ENCODE measurements around the gene CFAP73.

DNA sequence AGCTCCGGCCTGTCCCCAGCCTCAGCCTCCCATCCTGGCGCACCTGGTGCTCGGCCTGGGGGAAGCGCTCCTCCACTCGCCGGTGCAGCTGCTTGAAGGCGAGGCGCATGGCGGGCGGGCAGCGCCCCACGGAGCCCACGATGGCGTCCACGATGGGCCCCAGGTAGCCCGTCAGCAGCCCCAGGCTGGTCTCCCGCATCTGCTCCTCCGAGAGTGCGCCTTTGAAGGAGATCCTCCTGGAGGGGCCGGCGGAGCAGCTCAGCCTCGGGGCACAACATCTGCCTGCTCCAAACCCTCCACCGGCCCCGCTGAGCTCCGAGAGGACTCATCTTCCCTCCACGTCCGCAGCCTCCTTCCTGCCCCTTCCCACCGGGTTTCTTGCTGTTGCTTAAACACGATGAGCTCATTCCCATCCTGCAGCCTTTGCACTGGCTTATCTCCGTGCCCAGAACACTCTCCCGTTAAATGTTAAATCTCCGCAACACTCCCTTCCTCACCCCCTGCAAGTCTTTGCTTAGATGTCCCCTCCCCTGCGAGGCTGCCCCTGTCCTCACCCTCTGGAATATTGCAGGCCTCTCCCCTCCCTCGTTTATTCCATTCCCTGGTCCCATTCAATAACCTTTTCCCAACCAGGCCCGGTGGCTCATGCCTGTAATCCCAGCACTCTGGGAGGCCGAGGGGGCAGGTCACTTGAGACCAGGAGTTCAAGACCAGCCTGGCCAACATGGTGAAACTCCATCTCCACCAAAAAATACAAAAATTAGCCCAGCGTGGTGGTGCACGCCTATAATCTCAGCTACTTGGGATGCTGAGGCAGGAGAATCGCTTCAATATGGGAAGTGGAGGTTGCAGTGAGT lies 37.3 kb upstream of the CFAP73 start:
- TF ChIP-seq, protein P1, sequence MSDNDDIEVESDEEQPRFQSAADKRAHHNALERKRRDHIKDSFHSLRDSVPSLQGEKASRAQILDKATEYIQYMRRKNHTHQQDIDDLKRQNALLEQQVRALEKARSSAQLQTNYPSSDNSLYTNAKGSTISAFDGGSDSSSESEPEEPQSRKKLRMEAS (IDR thresholded peaks at IDR 0.05; ENCODE audit: low read depth): no peak
- TF ChIP-seq, protein P2, sequence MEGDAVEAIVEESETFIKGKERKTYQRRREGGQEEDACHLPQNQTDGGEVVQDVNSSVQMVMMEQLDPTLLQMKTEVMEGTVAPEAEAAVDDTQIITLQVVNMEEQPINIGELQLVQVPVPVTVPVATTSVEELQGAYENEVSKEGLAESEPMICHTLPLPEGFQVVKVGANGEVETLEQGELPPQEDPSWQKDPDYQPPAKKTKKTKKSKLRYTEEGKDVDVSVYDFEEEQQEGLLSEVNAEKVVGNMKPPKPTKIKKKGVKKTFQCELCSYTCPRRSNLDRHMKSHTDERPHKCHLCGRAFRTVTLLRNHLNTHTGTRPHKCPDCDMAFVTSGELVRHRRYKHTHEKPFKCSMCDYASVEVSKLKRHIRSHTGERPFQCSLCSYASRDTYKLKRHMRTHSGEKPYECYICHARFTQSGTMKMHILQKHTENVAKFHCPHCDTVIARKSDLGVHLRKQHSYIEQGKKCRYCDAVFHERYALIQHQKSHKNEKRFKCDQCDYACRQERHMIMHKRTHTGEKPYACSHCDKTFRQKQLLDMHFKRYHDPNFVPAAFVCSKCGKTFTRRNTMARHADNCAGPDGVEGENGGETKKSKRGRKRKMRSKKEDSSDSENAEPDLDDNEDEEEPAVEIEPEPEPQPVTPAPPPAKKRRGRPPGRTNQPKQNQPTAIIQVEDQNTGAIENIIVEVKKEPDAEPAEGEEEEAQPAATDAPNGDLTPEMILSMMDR (IDR thresholded peaks at IDR 0.05): no peak
- no peak for TF ChIP-seq EZH2phosphoT487 (IDR thresholded peaks at IDR 0.05; ENCODE audit: borderline replicate concordance, low read depth)
- TF ChIP-seq JUND (IDR thresholded peaks at IDR 0.05): no peak
- no peak for TF ChIP-seq TCF12 (IDR thresholded peaks at IDR 0.05)

Data from SK-N-SH (cell line).